ENCODE measurements around the gene SDHD.

SDHD gene

DNA sequence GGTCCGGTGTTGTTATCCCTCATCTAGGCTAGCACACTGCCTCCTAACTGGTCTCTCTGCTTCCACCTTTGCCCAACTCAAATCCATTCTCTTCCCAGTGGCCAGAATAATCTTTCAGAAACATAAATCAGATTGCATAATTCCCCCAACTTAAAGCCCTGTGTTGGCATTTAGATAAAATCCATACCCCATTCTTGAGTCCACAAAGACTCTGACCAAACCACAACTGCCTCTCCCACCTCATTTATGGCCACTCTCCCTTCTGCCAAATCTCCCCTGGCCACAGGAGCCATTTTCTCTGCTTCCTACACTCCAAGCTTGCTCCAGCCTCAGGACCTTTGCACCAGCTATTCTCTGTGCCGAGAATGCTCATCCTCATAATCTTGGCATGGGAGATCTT is 40.4 kb downstream of the SDHD start:
- Histone ChIP-seq H3K9me3 (ENCODE audit: control insufficient read depth in 1 of 2, low read length in 2 of 2) (no peaks in the 10 kb centered on the region), H3K4me3 (ENCODE audit: low read depth in 1 of 2, low read length in 2 of 2) (no peak overlapping the region), H3K27ac (ENCODE audit: low read depth, low read length) (no peak overlapping the region), H3K36me3 (ENCODE audit: control insufficient read depth in 1 of 2, insufficient read depth in 2 of 2, low read length in 2 of 2) (no peaks in the 10 kb centered on the region), H3K9ac (ENCODE audit: low read depth in 1 of 2, low read length in 2 of 2) (no peak overlapping the region), H3K4me1 (ENCODE audit: control insufficient read depth in 1 of 2, insufficient read depth in 2 of 2, low read length in 2 of 2) (peaks cover 17 to 22% of the 10 kb centered on the region in 2 donors), H3K27me3 (ENCODE audit: control insufficient read depth in 1 of 2, insufficient read depth in 2 of 2, low read length in 2 of 2) (no peaks in the 10 kb centered on the region)

DNA sequence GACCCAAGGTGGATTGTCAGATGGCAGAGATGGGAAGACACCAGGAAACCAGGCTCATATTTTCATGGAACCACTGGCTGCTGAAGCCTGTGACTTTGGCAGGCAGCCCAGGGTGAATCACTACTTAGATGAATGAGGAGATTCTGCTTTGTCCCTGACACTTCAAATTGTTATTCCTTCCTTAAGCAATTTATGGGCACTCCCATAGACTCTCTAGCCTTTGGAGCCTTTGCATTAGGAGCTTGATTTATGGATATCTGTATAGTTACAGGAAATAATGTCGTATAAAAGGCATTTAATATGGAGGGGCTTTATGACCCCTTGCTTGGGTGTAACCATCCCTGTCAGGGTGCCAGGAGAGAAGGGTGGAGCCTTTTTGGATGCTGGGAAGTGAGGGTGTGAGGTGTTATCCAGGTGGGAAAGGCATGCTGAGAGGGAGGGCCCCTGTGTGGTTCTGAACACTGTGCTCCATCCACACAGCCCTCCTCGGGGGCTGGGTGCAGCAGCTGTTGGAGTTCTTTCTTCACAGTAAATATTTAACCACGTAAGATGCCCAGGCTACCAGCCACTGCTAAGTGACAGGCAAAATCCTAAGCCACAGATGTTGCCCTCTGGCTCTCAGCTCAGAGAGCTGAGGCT is 41.9 kb downstream of the SDHD start:
- no peak overlapping the region for H3K4me3 ChIP-seq (ENCODE audit: low read depth in 1 of 2, low read length in 2 of 2)
- no peaks in the 10 kb centered on the region for H3K9me3 ChIP-seq (ENCODE audit: control insufficient read depth in 1 of 2, low read length in 2 of 2)
- no peak overlapping the region for H3K9ac ChIP-seq (ENCODE audit: low read depth in 1 of 2, low read length in 2 of 2)
- peaks cover 27 to 33% of the 10 kb centered on the region in 2 donors for H3K4me1 ChIP-seq (ENCODE audit: control insufficient read depth in 1 of 2, insufficient read depth in 2 of 2, low read length in 2 of 2)
- H3K36me3 ChIP-seq (ENCODE audit: control insufficient read depth in 1 of 2, insufficient read depth in 2 of 2, low read length in 2 of 2): no peaks in the 10 kb centered on the region
- H3K27me3 ChIP-seq (ENCODE audit: control insufficient read depth in 1 of 2, insufficient read depth in 2 of 2, low read length in 2 of 2): no peaks in the 10 kb centered on the region
- no peak overlapping the region for H3K27ac ChIP-seq (ENCODE audit: low read depth, low read length)

DNA sequence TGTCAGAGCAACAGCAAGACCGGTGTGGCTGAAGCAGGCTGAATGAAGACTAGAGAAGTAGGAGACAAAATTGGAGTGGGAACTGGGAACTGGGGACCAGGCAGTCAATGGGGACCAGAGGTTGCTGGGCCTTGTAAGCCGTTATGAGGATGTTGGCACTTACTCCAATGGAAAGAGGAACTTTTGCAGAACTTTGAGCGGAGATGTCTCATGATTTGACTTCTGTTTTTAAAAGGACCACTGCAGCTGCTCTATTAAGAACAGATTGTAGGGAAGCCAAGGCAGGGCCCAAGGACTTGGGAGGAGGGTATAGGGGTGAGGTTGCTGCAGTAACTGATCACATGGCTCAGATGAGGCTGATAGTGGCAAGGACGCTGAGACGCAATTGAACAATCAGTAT is 43.0 kb downstream of the SDHD start:
- Histone ChIP-seq H3K9ac (ENCODE audit: low read depth in 1 of 2, low read length in 2 of 2) (no peak overlapping the region), H3K4me1 (ENCODE audit: control insufficient read depth in 1 of 2, insufficient read depth in 2 of 2, low read length in 2 of 2) (peaks cover 27 to 33% of the 10 kb centered on the region in 2 donors), H3K4me3 (ENCODE audit: low read depth in 1 of 2, low read length in 2 of 2) (no peak overlapping the region), H3K9me3 (ENCODE audit: control insufficient read depth in 1 of 2, low read length in 2 of 2) (no peaks in the 10 kb centered on the region), H3K27ac (ENCODE audit: low read depth, low read length) (no peak overlapping the region), H3K27me3 (ENCODE audit: control insufficient read depth in 1 of 2, insufficient read depth in 2 of 2, low read length in 2 of 2) (no peaks in the 10 kb centered on the region), H3K36me3 (ENCODE audit: control insufficient read depth in 1 of 2, insufficient read depth in 2 of 2, low read length in 2 of 2) (no peaks in the 10 kb centered on the region)

DNA sequence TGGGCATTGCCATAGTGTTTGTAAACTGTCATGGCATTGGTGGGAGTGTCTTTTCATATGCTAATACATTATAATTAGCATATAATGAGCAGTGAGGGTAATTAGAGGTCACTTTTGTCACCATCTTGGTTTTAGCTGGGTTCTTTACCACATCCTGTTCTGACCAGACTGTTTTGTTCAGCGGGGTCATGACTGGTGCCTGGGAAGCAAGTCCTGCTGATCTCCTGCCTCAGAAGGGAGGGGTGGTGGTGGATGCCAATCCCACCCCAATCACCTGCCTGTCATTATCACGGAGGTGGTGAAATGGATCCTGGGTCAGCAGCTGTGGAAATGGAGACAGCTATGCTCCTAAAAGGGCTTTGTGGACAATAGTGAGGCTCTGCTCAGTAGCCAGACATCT is 46.1 kb downstream of the SDHD start:
- Histone ChIP-seq H3K4me1 (ENCODE audit: control insufficient read depth in 1 of 2, insufficient read depth in 2 of 2, low read length in 2 of 2) (peaks cover 27 to 33% of the 10 kb centered on the region in 2 donors), H3K36me3 (ENCODE audit: control insufficient read depth in 1 of 2, insufficient read depth in 2 of 2, low read length in 2 of 2) (no peaks in the 10 kb centered on the region), H3K27me3 (ENCODE audit: control insufficient read depth in 1 of 2, insufficient read depth in 2 of 2, low read length in 2 of 2) (no peaks in the 10 kb centered on the region), H3K9me3 (ENCODE audit: control insufficient read depth in 1 of 2, low read length in 2 of 2) (no peaks in the 10 kb centered on the region), H3K4me3 (ENCODE audit: low read depth in 1 of 2, low read length in 2 of 2) (no peak overlapping the region), H3K27ac (ENCODE audit: low read depth, low read length) (no peak overlapping the region), H3K9ac (ENCODE audit: low read depth in 1 of 2, low read length in 2 of 2) (no peak overlapping the region)

DNA sequence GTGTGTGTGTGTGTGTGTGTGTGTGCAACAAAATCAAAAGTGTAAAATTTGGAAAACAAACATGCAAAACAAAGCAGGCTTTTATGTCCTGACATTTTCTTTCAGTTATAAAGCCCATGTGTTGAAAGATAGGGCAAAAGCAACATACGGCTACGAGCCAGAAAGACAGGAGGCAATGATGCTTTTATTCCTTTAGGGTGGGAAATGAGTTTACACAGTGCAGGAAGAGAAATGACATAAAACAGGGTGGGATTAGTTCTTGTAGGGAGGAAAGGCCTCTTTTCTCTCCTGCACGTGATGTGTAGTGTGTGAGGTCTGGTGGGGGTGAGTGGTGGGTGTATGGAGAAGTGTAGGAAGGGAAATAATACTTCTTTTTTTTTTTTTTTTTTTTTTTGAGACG is 47.8 kb downstream of the SDHD start:
- H3K9me3 ChIP-seq (ENCODE audit: control insufficient read depth in 1 of 2, low read length in 2 of 2): no peaks in the 10 kb centered on the region
- H3K4me1 ChIP-seq (ENCODE audit: control insufficient read depth in 1 of 2, insufficient read depth in 2 of 2, low read length in 2 of 2): peaks cover 20 to 22% of the 10 kb centered on the region in 2 donors
- no peak overlapping the region for H3K27ac ChIP-seq (ENCODE audit: low read depth, low read length)
- no peak overlapping the region for H3K9ac ChIP-seq (ENCODE audit: low read depth in 1 of 2, low read length in 2 of 2)
- H3K36me3 ChIP-seq (ENCODE audit: control insufficient read depth in 1 of 2, insufficient read depth in 2 of 2, low read length in 2 of 2): no peaks in the 10 kb centered on the region
- no peak overlapping the region for H3K4me3 ChIP-seq (ENCODE audit: low read depth in 1 of 2, low read length in 2 of 2)
- H3K27me3 ChIP-seq (ENCODE audit: control insufficient read depth in 1 of 2, insufficient read depth in 2 of 2, low read length in 2 of 2): no peaks in the 10 kb centered on the region

DNA sequence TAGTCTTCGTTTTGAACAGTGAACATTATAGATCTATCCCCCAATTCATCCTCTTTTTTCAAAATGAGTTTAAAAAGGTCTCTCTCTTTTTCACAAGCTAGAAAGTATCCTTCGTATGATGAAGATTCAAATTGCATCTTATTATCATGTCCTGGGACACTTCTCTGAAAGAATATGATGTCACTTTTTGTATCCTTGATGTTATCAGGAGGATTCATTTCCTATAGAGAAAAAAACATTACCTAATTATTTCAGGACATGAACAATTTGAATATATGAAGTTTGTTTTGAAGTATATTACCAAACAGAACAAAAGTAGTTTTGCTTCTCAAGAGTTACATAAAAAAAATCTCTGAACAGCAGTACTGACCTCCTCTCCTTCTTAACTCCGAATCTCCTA is 56.9 kb downstream of the SDHD start:
- H3K27me3 ChIP-seq (ENCODE audit: control insufficient read depth in 1 of 2, insufficient read depth in 2 of 2, low read length in 2 of 2): no peaks in the 10 kb centered on the region

More for the DNA sequence above, 56.9 kb downstream of the SDHD start:
- no peaks in the 10 kb centered on the region for H3K4me1 ChIP-seq (ENCODE audit: control insufficient read depth in 1 of 2, insufficient read depth in 2 of 2, low read length in 2 of 2)
- H3K9ac ChIP-seq (ENCODE audit: low read depth in 1 of 2, low read length in 2 of 2): no peak overlapping the region
- H3K27ac ChIP-seq (ENCODE audit: low read depth, low read length): no peak overlapping the region
- H3K9me3 ChIP-seq (ENCODE audit: control insufficient read depth in 1 of 2, low read length in 2 of 2): peaks cover 0 to 6% of the 10 kb centered on the region in 2 donors
- H3K4me3 ChIP-seq (ENCODE audit: low read depth in 1 of 2, low read length in 2 of 2): no peak overlapping the region
- H3K36me3 ChIP-seq (ENCODE audit: control insufficient read depth in 1 of 2, insufficient read depth in 2 of 2, low read length in 2 of 2): peaks cover 0 to 5% of the 10 kb centered on the region in 2 donors

All from duodenal mucosa (tissue), 2 donors.